ENCODE data around the gene USP47. TPM values are rescaled to one million over a fixed set of nuclear protein-coding genes. Genes with fewer than 3 reads are reported as not detected.

Gene USP47
- polyA plus RNA-seq, 1 experiment = 15.0 TPM

DNA sequence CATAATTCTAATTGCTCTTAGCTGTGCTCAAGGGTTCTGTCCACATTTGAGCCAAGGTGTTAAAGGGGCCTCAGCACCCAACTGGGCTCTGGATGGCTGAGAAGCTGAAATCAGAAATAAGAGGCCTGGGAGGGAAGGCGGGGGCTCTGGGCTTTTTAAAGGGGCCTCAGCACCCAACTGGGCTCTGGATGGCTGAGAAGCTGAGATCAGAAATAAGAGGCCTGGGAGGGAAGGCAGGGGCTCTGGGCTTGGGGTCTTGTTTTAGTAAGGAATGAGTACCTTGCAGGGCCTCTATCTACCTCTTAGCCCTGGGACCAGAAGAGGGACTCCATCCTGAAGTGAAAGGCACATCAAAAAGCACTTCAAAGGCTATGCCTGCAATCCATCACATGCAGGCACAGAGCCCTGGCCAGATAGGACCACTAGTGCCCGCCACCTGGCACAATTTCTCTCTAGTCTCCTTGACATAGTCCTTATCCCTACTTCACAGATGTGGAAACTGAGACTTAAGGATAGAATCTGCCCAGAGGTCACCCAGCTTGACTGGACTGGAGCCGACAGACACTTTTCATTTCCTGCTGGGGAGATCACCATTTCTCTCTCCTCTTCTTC lies 131.1 kb downstream of the USP47 start:
- ChIA-PET CTCF (interaction anchor here (0.9 to 2.6 kb wide), 8 partner anchors 13 to 185 kb away, joined by 3 to 10 read pairs (median 4); no protein-coding TSS in a partner anchor), POLR2A (interaction anchor here (0.7 kb wide), 1 partner anchor 10 kb away, joined by 3 read pairs; no protein-coding TSS in a partner anchor)
- TF ChIP-seq, protein P1, sequence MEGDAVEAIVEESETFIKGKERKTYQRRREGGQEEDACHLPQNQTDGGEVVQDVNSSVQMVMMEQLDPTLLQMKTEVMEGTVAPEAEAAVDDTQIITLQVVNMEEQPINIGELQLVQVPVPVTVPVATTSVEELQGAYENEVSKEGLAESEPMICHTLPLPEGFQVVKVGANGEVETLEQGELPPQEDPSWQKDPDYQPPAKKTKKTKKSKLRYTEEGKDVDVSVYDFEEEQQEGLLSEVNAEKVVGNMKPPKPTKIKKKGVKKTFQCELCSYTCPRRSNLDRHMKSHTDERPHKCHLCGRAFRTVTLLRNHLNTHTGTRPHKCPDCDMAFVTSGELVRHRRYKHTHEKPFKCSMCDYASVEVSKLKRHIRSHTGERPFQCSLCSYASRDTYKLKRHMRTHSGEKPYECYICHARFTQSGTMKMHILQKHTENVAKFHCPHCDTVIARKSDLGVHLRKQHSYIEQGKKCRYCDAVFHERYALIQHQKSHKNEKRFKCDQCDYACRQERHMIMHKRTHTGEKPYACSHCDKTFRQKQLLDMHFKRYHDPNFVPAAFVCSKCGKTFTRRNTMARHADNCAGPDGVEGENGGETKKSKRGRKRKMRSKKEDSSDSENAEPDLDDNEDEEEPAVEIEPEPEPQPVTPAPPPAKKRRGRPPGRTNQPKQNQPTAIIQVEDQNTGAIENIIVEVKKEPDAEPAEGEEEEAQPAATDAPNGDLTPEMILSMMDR (IDR thresholded peaks at IDR 0.05; ENCODE audit: insufficient read depth, low read depth, low read length) = no peak
- peaks cover 3% of the 10 kb centered on the region; the same call in 1 of the 2 replicates for H3K36me3 ChIP-seq (ENCODE audit: control insufficient read depth, insufficient read depth, low read length)
- no peak overlapping the region for H3K4me3 ChIP-seq (ENCODE audit: low read depth, low read length)
- no peaks in the 10 kb centered on the region for H3K27me3 ChIP-seq (ENCODE audit: control insufficient read depth, insufficient read depth, low read length)
- no peak for DNase-seq (ENCODE audit: low read depth)

DNA sequence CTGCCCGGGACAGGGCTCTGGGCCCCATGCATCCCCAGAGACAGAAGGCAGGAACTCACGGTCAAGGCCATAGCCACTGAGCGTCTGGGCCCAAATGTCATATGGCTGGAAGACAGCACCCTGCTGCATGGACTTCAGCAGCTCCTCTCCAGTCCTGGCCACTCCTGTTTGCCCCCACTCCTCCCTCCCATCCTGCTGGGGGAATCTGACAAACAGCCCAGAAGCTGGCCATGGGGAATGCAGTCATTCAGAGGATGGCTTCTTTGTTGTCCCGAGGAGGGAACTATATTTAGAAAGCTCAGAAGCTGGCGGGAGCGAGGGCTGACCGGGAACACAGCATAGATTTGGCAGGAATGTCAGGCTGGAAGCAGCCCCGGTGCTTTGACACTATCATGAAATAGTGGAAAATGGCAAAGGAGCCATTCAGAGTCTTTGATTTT lies 131.6 kb downstream of the USP47 start:
- CTCF ChIA-PET = interaction anchor here (1.2 to 2.6 kb wide), 5 partner anchors 43 to 186 kb away, joined by 3 to 10 read pairs (median 4); no protein-coding TSS in a partner anchor
- POLR2A ChIA-PET = interaction anchor here (0.7 kb wide), 1 partner anchor 10 kb away, joined by 3 read pairs; no protein-coding TSS in a partner anchor
- Histone ChIP-seq H3K4me3 (ENCODE audit: low read depth, low read length) (no peak overlapping the region), H3K36me3 (ENCODE audit: control insufficient read depth, insufficient read depth, low read length) (peaks cover 1% of the 10 kb centered on the region; the same call in 1 of the 2 replicates), H3K27me3 (ENCODE audit: control insufficient read depth, insufficient read depth, low read length) (no peaks in the 10 kb centered on the region)
- TF ChIP-seq, protein P1 (IDR thresholded peaks at IDR 0.05; ENCODE audit: insufficient read depth, low read depth, low read length) = no peak
- DNase-seq (ENCODE audit: low read depth) = peak; percentile 65

DNA sequence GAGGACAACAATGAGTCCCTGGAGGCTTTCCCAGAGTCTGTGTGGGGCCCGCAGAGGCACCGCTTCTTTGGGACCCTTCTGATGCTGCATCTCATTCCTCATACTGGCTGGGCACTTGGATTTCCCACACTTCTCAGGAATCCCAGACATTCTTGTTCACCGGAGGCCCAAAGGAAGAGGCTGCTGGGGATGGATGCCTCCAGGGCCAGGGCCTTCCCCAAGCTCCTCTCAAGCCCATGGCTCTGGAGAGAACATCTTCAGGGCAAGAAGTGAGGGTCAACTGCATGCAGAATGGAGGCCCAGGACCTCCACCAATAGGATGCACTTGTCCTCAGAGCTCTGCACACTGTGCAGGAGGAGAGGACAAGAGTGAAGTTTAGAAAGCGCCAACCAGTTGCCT lies 132.1 kb downstream of the USP47 start:
- DNase-seq (ENCODE audit: low read depth) = no peak
- CTCF ChIA-PET = interaction anchor here (1.2 to 2.6 kb wide), 3 partner anchors 44 to 74 kb away, joined by 3 to 10 read pairs (median 3); no protein-coding TSS in a partner anchor
- Histone ChIP-seq H3K36me3 (ENCODE audit: control insufficient read depth, insufficient read depth, low read length) (peaks cover 3% of the 10 kb centered on the region; the same call in 1 of the 2 replicates), H3K27me3 (ENCODE audit: control insufficient read depth, insufficient read depth, low read length) (no peaks in the 10 kb centered on the region), H3K4me3 (ENCODE audit: low read depth, low read length) (no peak overlapping the region)
- TF ChIP-seq, protein P1 (IDR thresholded peaks at IDR 0.05; ENCODE audit: insufficient read depth, low read depth, low read length) = no peak
- POLR2A ChIA-PET = no interaction called here

DNA sequence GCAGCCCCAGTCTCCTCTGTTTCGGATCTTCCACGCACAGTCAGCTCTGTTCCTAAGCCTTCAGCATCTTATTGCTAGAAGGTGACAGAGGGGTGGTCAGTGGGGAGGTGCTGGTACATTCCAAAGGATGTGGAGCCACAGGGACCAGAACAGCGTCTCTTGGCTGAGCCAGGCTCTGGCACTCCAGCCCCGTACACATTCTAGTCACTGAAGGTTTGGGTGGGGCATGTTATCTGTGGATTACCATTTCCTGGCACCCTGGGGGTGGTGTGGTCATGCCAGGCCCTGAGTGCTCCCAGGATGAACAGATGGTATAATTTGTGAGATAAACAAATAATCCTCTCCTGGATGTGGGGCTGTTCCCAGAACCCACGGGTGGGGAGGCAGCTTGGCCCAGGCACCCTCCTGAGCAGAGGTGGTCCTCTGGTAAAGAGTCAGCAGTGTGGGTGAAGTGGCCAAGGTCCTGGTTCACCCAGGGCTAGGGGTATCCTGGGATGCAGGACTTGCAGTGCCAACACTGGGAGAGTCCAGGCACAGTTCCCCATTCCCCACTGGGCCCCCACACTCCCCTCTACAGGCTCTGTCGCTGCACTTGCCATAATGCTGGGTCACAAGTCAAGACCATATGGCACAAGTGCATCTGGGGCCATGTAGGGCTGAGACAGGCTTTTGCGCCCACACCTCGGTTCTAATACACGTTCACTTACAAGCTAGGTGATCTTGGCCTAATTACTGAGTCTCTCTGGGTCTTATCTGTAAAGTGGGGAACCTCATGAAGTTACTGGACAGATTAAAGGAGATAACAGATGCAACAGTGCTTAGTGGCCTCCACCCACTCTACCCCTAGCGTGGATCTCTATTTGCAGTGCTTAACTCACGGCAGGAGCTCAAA lies 133.7 kb downstream of the USP47 start:
- no peak overlapping the region for H3K4me3 ChIP-seq (ENCODE audit: low read depth, low read length)
- ChIA-PET CTCF (interaction anchor here (1.6 to 3.5 kb wide), 3 partner anchors 9 to 68 kb away, joined by 5 to 16 read pairs (median 10); no protein-coding TSS in a partner anchor), POLR2A (no interaction called here)
- H3K36me3 ChIP-seq (ENCODE audit: control insufficient read depth, insufficient read depth, low read length) = 0 out of 2 replicates have a peak, but pooled peaks cover 2% of the 10 kb centered on the region
- no peak for DNase-seq (ENCODE audit: low read depth)
- no peaks in the 10 kb centered on the region for H3K27me3 ChIP-seq (ENCODE audit: control insufficient read depth, insufficient read depth, low read length)
- TF ChIP-seq, protein P1 (IDR thresholded peaks at IDR 0.05; ENCODE audit: insufficient read depth, low read depth, low read length) = no peak

Data from BJ (cell line).